Thyroid gland (tissue), 4 donors: ENCODE data around the gene RB1. TPM values are rescaled to one million over a fixed set of nuclear protein-coding genes. Genes with fewer than 3 reads are reported as not detected.

ENCODE experiments used
- DNase-seq, 2 donors: peaks; one replicate each; pipeline ENCODE4 v3.0.0-alpha.2; 2019
- H3K27ac ChIP-seq, 3 donors: fragments of 200-600 bp; sonication (generic); 1 replicate in 2 of 3; 2 replicates in 1 of 3; pipeline ENCODE4 v1.5.1; 2016 to 2019; ENCODE audit warnings: mild to moderate bottlenecking in 1 of 3, moderate library complexity in 1 of 3
- H3K27me3 ChIP-seq: fragments of 200-600 bp; sonication (generic); one replicate; pipeline ENCODE4 v1.5.1; 2019
- H3K36me3 ChIP-seq, 2 donors: fragments of 200-600 bp; sonication (generic); one replicate each; pipeline ENCODE4 v1.5.1; 2016 to 2019
- H3K4me1 ChIP-seq, 2 donors: fragments of 200-600 bp; sonication (generic); one replicate each; pipeline ENCODE4 v1.5.1; 2017 to 2019
- H3K4me3 ChIP-seq, 3 donors: fragments of 200-600 bp; sonication (generic); replicated peaks in 1 of 3; 1 replicate in 2 of 3; 2 replicates in 1 of 3; pipeline ENCODE4 v1.5.1; 2016; ENCODE audit warnings: mild to moderate bottlenecking in 1 of 3
- H3K9me3 ChIP-seq: fragments of 200-600 bp; sonication (generic); one replicate; pipeline ENCODE4 v1.5.1; 2017
- POLR2A ChIP-seq, 2 donors: fragments of 450-650 bp; IDR thresholded peaks; one replicate each; pipeline ENCODE4 v1.6.1; 2017; ENCODE audit warnings: antibody characterized with exemption in 2 of 2, mild to moderate bottlenecking in 2 of 2, moderate library complexity in 1 of 2
- WGBS, 2 donors: methylation state at CpG; one replicate each; pipeline ENCODE4 v1.1.5; 2017; 5-methylcytosine and 5-hydroxymethylcytosine counted together
- intact Hi-C: fragments of 100-400 bp; cut with DNase I; formaldehyde crosslinking; loops from one replicate; pipeline ENCODE4 v1.15.1; 2023
- total RNA-seq, 4 donors: library from RNA; depleted of rRNA; stranded (reverse); fragments of >200 nt; gene quantifications; one replicate each; pipeline ENCODE4 v1.2.3, GENCODE V29; 2016
- TF ChIP-seq, protein P1 (sequence below), 6 experiments: fragments of 200-600 bp in 3 of 6; fragments of 450-650 bp in 3 of 6; sonication (generic) in 3 of 6; IDR thresholded peaks; one replicate each; pipeline ENCODE4 v1.5.1; 2016 to 2019; ENCODE audit warnings: antibody characterized with exemption in 6 of 6, mild to moderate bottlenecking in 2 of 6, inconsistent platforms in 1 of 6, moderate library complexity in 1 of 6

RB1 gene
- total RNA-seq, 4 donors from 2014 or later: 38.5 to 62.1 (median 41.8) TPM

GRCh38 chr13:48398450-48399095 lies 95.0 kb downstream of the RB1 start:
- H3K27ac ChIP-seq: peak overlapping the region; percentile 11 to 49 (median 16)
- DNase-seq: no peak
- no peaks in the 10 kb centered on the region for H3K27me3 ChIP-seq
- TF ChIP-seq, protein P1, sequence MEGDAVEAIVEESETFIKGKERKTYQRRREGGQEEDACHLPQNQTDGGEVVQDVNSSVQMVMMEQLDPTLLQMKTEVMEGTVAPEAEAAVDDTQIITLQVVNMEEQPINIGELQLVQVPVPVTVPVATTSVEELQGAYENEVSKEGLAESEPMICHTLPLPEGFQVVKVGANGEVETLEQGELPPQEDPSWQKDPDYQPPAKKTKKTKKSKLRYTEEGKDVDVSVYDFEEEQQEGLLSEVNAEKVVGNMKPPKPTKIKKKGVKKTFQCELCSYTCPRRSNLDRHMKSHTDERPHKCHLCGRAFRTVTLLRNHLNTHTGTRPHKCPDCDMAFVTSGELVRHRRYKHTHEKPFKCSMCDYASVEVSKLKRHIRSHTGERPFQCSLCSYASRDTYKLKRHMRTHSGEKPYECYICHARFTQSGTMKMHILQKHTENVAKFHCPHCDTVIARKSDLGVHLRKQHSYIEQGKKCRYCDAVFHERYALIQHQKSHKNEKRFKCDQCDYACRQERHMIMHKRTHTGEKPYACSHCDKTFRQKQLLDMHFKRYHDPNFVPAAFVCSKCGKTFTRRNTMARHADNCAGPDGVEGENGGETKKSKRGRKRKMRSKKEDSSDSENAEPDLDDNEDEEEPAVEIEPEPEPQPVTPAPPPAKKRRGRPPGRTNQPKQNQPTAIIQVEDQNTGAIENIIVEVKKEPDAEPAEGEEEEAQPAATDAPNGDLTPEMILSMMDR (IDR thresholded peaks at IDR 0.05): no peak
- no peak for TF ChIP-seq POLR2A (IDR thresholded peaks at IDR 0.05)
- H3K9me3 ChIP-seq: no peaks in the 10 kb centered on the region
- intact Hi-C loops: no loop called here
- H3K36me3 ChIP-seq: no peaks in the 10 kb centered on the region
- H3K4me3 ChIP-seq: no peak overlapping the region
- peaks cover 57 to 58% of the 10 kb centered on the region in 2 donors for H3K4me1 ChIP-seq

GRCh38 chr13:48400090-48400694 lies 96.6 kb downstream of the RB1 start:
- Histone ChIP-seq H3K27me3 (no peaks in the 10 kb centered on the region), H3K9me3 (no peaks in the 10 kb centered on the region), H3K36me3 (no peaks in the 10 kb centered on the region), H3K27ac (peak overlapping the region in 2 of 3 donors; percentile 45 to 50), H3K4me1 (peaks cover 59 to 63% of the 10 kb centered on the region in 2 donors), H3K4me3 (no peak overlapping the region)
- no peak for DNase-seq
- TF ChIP-seq, protein P1 (IDR thresholded peaks at IDR 0.05): no peak
- TF ChIP-seq POLR2A (IDR thresholded peaks at IDR 0.05): no peak
- WGBS, 2 donors: 82 to 85% methylated on average over 2 of the region's 2 CpGs
- intact Hi-C loops: no loop called here

GRCh38 chr13:48400850-48401291 lies 97.3 kb downstream of the RB1 start:
- WGBS, 2 donors: 16 to 20% methylated on average over 1 of the region's 1 CpG
- intact Hi-C loops: no loop called here

GRCh38 chr13:48401480-48401879 lies 97.9 kb downstream of the RB1 start:
- peak overlapping the region; percentile 25 to 45 (median 25) for H3K27ac ChIP-seq
- TF ChIP-seq, protein P1 (IDR thresholded peaks at IDR 0.05): no peak
- TF ChIP-seq POLR2A (IDR thresholded peaks at IDR 0.05): no peak
- WGBS, 2 donors: 49 to 68% methylated on average over 2 of the region's 2 CpGs
- no peaks in the 10 kb centered on the region for H3K36me3 ChIP-seq
- no peaks in the 10 kb centered on the region for H3K27me3 ChIP-seq
- DNase-seq: no peak
- H3K4me3 ChIP-seq: no peak overlapping the region
- intact Hi-C loops: no loop called here
- no peaks in the 10 kb centered on the region for H3K9me3 ChIP-seq
- peaks cover 70 to 72% of the 10 kb centered on the region in 2 donors for H3K4me1 ChIP-seq

More at GRCh38 chr13:48400850-48401291, 97.3 kb downstream of the RB1 start:
- no peaks in the 10 kb centered on the region for H3K36me3 ChIP-seq
- peak overlapping the region; percentile 25 to 50 (median 45) for H3K27ac ChIP-seq
- TF ChIP-seq, protein P1 (IDR thresholded peaks at IDR 0.05): no peak
- TF ChIP-seq POLR2A (IDR thresholded peaks at IDR 0.05): no peak
- no peak overlapping the region for H3K4me3 ChIP-seq
- no peaks in the 10 kb centered on the region for H3K9me3 ChIP-seq
- peaks cover 64 to 69% of the 10 kb centered on the region in 2 donors for H3K4me1 ChIP-seq
- no peaks in the 10 kb centered on the region for H3K27me3 ChIP-seq
- no peak for DNase-seq

DNA sequence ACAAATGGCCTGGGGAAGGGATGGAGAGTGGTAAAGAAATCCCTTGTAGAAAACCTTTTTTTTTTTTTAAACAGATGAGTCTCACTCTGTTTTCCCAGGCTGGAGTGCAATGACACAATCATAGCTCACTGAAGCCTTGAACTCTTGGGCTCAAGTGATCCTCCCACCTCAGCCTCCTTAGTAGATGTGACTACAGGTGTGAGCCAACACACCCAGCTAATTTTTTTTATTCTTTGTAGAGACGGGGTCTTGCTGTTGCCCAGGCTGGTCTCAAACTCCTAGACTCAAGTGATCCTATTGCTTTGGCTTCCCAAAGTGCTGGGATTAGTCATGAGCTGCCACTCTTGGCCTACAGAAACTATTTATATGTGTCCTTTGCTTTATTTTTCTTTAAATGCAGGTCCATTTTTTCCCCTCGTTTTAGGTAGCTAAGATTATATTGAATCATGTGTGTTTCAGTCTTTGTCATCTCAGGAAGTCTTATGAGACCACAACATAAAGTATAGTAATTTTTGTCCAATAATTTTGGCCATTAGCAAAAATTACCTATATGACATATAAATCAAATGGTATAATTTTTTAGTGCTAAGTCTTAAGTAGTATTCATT lies 98.9 kb downstream of the RB1 start:
- Histone ChIP-seq H3K27me3 (no peaks in the 10 kb centered on the region), H3K4me3 (no peak overlapping the region), H3K9me3 (no peaks in the 10 kb centered on the region), H3K36me3 (no peaks in the 10 kb centered on the region), H3K4me1 (peaks cover 75% of the 10 kb centered on the region in 2 donors), H3K27ac (peak overlapping the region; percentile 70 to 84 (median 81))
- intact Hi-C loops: no loop called here
- TF ChIP-seq, protein P1 (IDR thresholded peaks at IDR 0.05): no peak
- TF ChIP-seq POLR2A (IDR thresholded peaks at IDR 0.05): no peak
- 79 to 83% methylated on average over 2 of the region's 2 CpGs for WGBS, 2 donors
- DNase-seq: no peak
